Heart left ventricle (tissue), 13 donors: ENCODE data around the gene SND1.

Source experiments
- POLR2A ChIP-seq, 2 donors: fragments of 450-650 bp; IDR thresholded peaks; one replicate each; pipeline ENCODE4 v1.6.1; 2017; ENCODE audit warnings: antibody characterized with exemption in 2 of 2, mild to moderate bottlenecking in 2 of 2, moderate library complexity in 2 of 2
- TF ChIP-seq, protein P1 (sequence below), 12 donors: fragments of 200-600 bp; sonication (generic) in 4 of 12; IDR thresholded peaks; one replicate each; pipeline versions ENCODE4 v1.5.0 to v1.8.0; 2018 to 2022; ENCODE audit warnings: antibody characterized with exemption in 12 of 12, mild to moderate bottlenecking in 5 of 12
- donor health status: ischemic (EF 13 %, LVEDD 7.1; RV severe dilation, severe dysfunction).
- donor health status: DM: no; HTN: yes; CAD: no.
- donor health status: DM: no; HTN: no; CAD: no.
- donor health status: ischemic (EF 25% LVEDD 6.9; RV normal size, moderate dysfunction).
- donor health status: ischemic (EF 25% LVEDD 5.7; RV mildly dilated, moderate dysfunction).
- donor health status: ischemic (EF 35%, LVEDD 5.7; RV mildly dilated, moderate dysfunction).
- donor health status: nonischemic (EF 11% LVEDD 7.7; RV severe dilation, severe dysfunction).
- donor health status: DM: yes; HTN: yes; CAD: no.
- donor health status: PGD.
- donor health status: ischemic (EF 29% LVEDD 5.4; RV normal size, mild dysfunction).
- donor health status: nonischemic (EF 23%, LVEDD 6.1; RV moderate dilation, normal function).

- TF ChIP-seq, protein P1, sequence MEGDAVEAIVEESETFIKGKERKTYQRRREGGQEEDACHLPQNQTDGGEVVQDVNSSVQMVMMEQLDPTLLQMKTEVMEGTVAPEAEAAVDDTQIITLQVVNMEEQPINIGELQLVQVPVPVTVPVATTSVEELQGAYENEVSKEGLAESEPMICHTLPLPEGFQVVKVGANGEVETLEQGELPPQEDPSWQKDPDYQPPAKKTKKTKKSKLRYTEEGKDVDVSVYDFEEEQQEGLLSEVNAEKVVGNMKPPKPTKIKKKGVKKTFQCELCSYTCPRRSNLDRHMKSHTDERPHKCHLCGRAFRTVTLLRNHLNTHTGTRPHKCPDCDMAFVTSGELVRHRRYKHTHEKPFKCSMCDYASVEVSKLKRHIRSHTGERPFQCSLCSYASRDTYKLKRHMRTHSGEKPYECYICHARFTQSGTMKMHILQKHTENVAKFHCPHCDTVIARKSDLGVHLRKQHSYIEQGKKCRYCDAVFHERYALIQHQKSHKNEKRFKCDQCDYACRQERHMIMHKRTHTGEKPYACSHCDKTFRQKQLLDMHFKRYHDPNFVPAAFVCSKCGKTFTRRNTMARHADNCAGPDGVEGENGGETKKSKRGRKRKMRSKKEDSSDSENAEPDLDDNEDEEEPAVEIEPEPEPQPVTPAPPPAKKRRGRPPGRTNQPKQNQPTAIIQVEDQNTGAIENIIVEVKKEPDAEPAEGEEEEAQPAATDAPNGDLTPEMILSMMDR (IDR thresholded peaks at IDR 0.05): no peak
- TF ChIP-seq POLR2A (IDR thresholded peaks at IDR 0.05): no peak
Observed at GRCh38 chr7:127821146-127821545, 169.2 kb downstream of the SND1 start.
